Measurements from ENCODE around the gene GMFB. TPM values are rescaled to one million over a fixed set of nuclear protein-coding genes. Genes with fewer than 3 reads are reported as not detected.

The GMFB gene
- total and polyA plus RNA-seq, 4 experiments from 2014 or later: 19.1 to 36.4 (median 25.6) TPM

GRCh38 chr14:54532111-54533012, 43.6 kb upstream of the GMFB start:
- Histone ChIP-seq H3K36me3 (ENCODE audit: insufficient read depth, low read length) (peaks cover 7% of the 10 kb centered on the region), H3K9me3 (ENCODE audit: control insufficient read depth in 1 of 2, low read length in 2 of 2) (no peaks in the 10 kb centered on the region), H3K27me3 (ENCODE audit: insufficient read depth, low read length) (no peaks in the 10 kb centered on the region), H3K4me1 (ENCODE audit: insufficient read depth, low read length) (no peaks in the 10 kb centered on the region), H3K27ac (ENCODE audit: low read depth, low read length) (no peak overlapping the region), H3K4me3 (ENCODE audit: low read length in 2 of 2) (no peak overlapping the region)
- peaks cover 0 to 6% (median 3%) of the 10 kb centered on the region in 4 donors for H3K4me1 Mint-ChIP-seq
- ChIA-PET CTCF (ENCODE audit: partially characterized antibody) (interaction anchor here (0.7 kb wide), 1 partner anchor 242 kb away, joined by 3 read pairs; no protein-coding TSS in a partner anchor), POLR2A (ENCODE audit: partially characterized antibody) (interaction anchor here (0.6 kb wide), 2 partner anchors 59 to 246 kb away, joined by 3 read pairs; no protein-coding TSS in a partner anchor)
- H3K27ac Mint-ChIP-seq: peak overlapping the region in 4 of 7 donors; percentile 32 to 50 (median 44)
- intact Hi-C loops (cut with micrococcal nuclease): no loop called here
- H3K27me3 Mint-ChIP-seq: no peaks in the 10 kb centered on the region
- H3K9me3 Mint-ChIP-seq: no peaks in the 10 kb centered on the region
- H3K4me3 Mint-ChIP-seq: peak overlapping the region in 1 of 8 donors; percentile 26
- peaks cover 29 to 51% of the 10 kb centered on the region in 2 donors for H3K36me3 Mint-ChIP-seq
- no peak for DNase-seq

- Histone ChIP-seq H3K27ac (ENCODE audit: low read depth, low read length) (no peak overlapping the region), H3K4me1 (ENCODE audit: insufficient read depth, low read length) (no peaks in the 10 kb centered on the region), H3K4me3 (ENCODE audit: low read length in 2 of 2) (no peak overlapping the region), H3K9me3 (ENCODE audit: control insufficient read depth in 1 of 2, low read length in 2 of 2) (no peaks in the 10 kb centered on the region), H3K27me3 (ENCODE audit: insufficient read depth, low read length) (no peaks in the 10 kb centered on the region), H3K36me3 (ENCODE audit: insufficient read depth, low read length) (peaks cover 12% of the 10 kb centered on the region)
- Mint-ChIP-seq H3K4me3 (no peak overlapping the region), H3K27me3 (no peaks in the 10 kb centered on the region), H3K27ac (peak overlapping the region in 1 of 7 donors; percentile 5), H3K4me1 (peaks cover 0 to 6% (median 3%) of the 10 kb centered on the region in 4 donors), H3K36me3 (peaks cover 27 to 47% of the 10 kb centered on the region in 2 donors), H3K9me3 (no peaks in the 10 kb centered on the region)
- ChIA-PET POLR2A (ENCODE audit: partially characterized antibody) (interaction anchor here (1.3 kb wide), 1 partner anchor 20 kb away, joined by 3 read pairs; no protein-coding TSS in a partner anchor), CTCF (ENCODE audit: partially characterized antibody) (interaction anchor here (0.6 to 1.0 kb wide), 2 partner anchors 41 to 1066 kb away, joined by 3 to 6 read pairs; partner anchors contain the start of gene GMFB)
- intact Hi-C loops (cut with micrococcal nuclease): no loop called here
- no peak for DNase-seq
Measured at GRCh38 chr14:54529811-54530210, 41.0 kb upstream of the GMFB start.

- Histone ChIP-seq H3K27ac (ENCODE audit: low read depth, low read length) (no peak overlapping the region), H3K4me1 (ENCODE audit: insufficient read depth, low read length) (no peaks in the 10 kb centered on the region), H3K36me3 (ENCODE audit: insufficient read depth, low read length) (peaks cover 14% of the 10 kb centered on the region), H3K27me3 (ENCODE audit: insufficient read depth, low read length) (no peaks in the 10 kb centered on the region), H3K9me3 (ENCODE audit: control insufficient read depth in 1 of 2, low read length in 2 of 2) (no peaks in the 10 kb centered on the region), H3K4me3 (ENCODE audit: low read length in 2 of 2) (no peak overlapping the region)
- H3K27me3 Mint-ChIP-seq: no peaks in the 10 kb centered on the region
- DNase-seq: no peak
- ChIA-PET CTCF (ENCODE audit: partially characterized antibody) (interaction anchor here (1.0 kb wide), 1 partner anchor 40 kb away, joined by 3 read pairs; the partner anchor contains the start of gene GMFB), POLR2A (ENCODE audit: partially characterized antibody) (interaction anchor here (1.3 kb wide), 1 partner anchor 20 kb away, joined by 3 read pairs; no protein-coding TSS in a partner anchor)
- H3K4me3 Mint-ChIP-seq: no peak overlapping the region
- intact Hi-C loops (cut with micrococcal nuclease): no loop called here
- H3K36me3 Mint-ChIP-seq: peaks cover 31 to 53% of the 10 kb centered on the region in 2 donors
- no peaks in the 10 kb centered on the region for H3K9me3 Mint-ChIP-seq
- H3K4me1 Mint-ChIP-seq: peaks cover 0 to 6% (median 4%) of the 10 kb centered on the region in 4 donors
- no peak overlapping the region for H3K27ac Mint-ChIP-seq
Measured at GRCh38 chr14:54528973-54529372, 40.2 kb upstream of the GMFB start.

- no peaks in the 10 kb centered on the region for H3K27me3 Mint-ChIP-seq
- Histone ChIP-seq H3K36me3 (ENCODE audit: insufficient read depth, low read length) (peaks cover 23% of the 10 kb centered on the region), H3K4me1 (ENCODE audit: insufficient read depth, low read length) (no peaks in the 10 kb centered on the region), H3K4me3 (ENCODE audit: low read length in 2 of 2) (no peak overlapping the region), H3K9me3 (ENCODE audit: control insufficient read depth in 1 of 2, low read length in 2 of 2) (no peaks in the 10 kb centered on the region), H3K27me3 (ENCODE audit: insufficient read depth, low read length) (no peaks in the 10 kb centered on the region), H3K27ac (ENCODE audit: low read depth, low read length) (no peak overlapping the region)
- H3K9me3 Mint-ChIP-seq: no peaks in the 10 kb centered on the region
- H3K27ac Mint-ChIP-seq: peak overlapping the region in 1 of 7 donors; percentile 24
- H3K4me3 Mint-ChIP-seq: no peak overlapping the region
- H3K4me1 Mint-ChIP-seq: peaks cover 3 to 5% (median 5%) of the 10 kb centered on the region in 4 donors
- DNase-seq: no peak
- CTCF ChIA-PET (ENCODE audit: partially characterized antibody): no interaction called here
- POLR2A ChIA-PET (ENCODE audit: partially characterized antibody): no interaction called here
- H3K36me3 Mint-ChIP-seq: peaks cover 46 to 53% of the 10 kb centered on the region in 2 donors
- intact Hi-C loops (cut with micrococcal nuclease): no loop called here
Measured at GRCh38 chr14:54524410-54524809, 35.6 kb upstream of the GMFB start.

- H3K27ac ChIP-seq (ENCODE audit: low read depth, low read length): no peak overlapping the region
- ChIA-PET POLR2A (ENCODE audit: partially characterized antibody) (interaction anchor here (0.7 kb wide), 1 partner anchor 391 kb away, joined by 4 read pairs; no protein-coding TSS in a partner anchor), CTCF (ENCODE audit: partially characterized antibody) (interaction anchor here (1.4 kb wide), 1 partner anchor 258 kb away, joined by 3 read pairs; no protein-coding TSS in a partner anchor)
- H3K36me3 ChIP-seq (ENCODE audit: insufficient read depth, low read length): no peaks in the 10 kb centered on the region
- intact Hi-C loops (cut with micrococcal nuclease): no loop called here
- Mint-ChIP-seq H3K27me3 (no peaks in the 10 kb centered on the region), H3K9me3 (peaks cover 2 to 11% (median 6%) of the 10 kb centered on the region in 8 donors), H3K4me1 (peaks cover 40 to 53% (median 49%) of the 10 kb centered on the region in 4 donors), H3K27ac (peak overlapping the region in 1 of 7 donors; percentile 65), H3K4me3 (no peak overlapping the region), H3K36me3 (peaks cover 32 to 50% of the 10 kb centered on the region in 2 donors)
- DNase-seq: no peak
- H3K27me3 ChIP-seq (ENCODE audit: insufficient read depth, low read length): no peaks in the 10 kb centered on the region
- peaks cover 24% of the 10 kb centered on the region for H3K4me1 ChIP-seq (ENCODE audit: insufficient read depth, low read length)
- no peak overlapping the region for H3K4me3 ChIP-seq (ENCODE audit: low read length in 2 of 2)
- H3K9me3 ChIP-seq (ENCODE audit: control insufficient read depth in 1 of 2, low read length in 2 of 2): peaks cover 0 to 4% of the 10 kb centered on the region in 2 donors
Measured at GRCh38 chr14:54516709-54517108, 27.9 kb upstream of the GMFB start.

GRCh38 chr14:54515670-54516069, 26.9 kb upstream of the GMFB start:
- H3K4me3 Mint-ChIP-seq: peak overlapping the region in 2 of 8 donors; percentile 6 to 22
- no peaks in the 10 kb centered on the region for H3K27me3 Mint-ChIP-seq
- intact Hi-C loops (cut with micrococcal nuclease): no loop called here
- H3K36me3 ChIP-seq (ENCODE audit: insufficient read depth, low read length): no peaks in the 10 kb centered on the region
- H3K4me1 ChIP-seq (ENCODE audit: insufficient read depth, low read length): peaks cover 35% of the 10 kb centered on the region
- peaks cover 2 to 11% (median 6%) of the 10 kb centered on the region in 8 donors for H3K9me3 Mint-ChIP-seq
- peaks cover 0 to 4% of the 10 kb centered on the region in 2 donors for H3K9me3 ChIP-seq (ENCODE audit: control insufficient read depth in 1 of 2, low read length in 2 of 2)
- H3K27me3 ChIP-seq (ENCODE audit: insufficient read depth, low read length): no peaks in the 10 kb centered on the region
- DNase-seq: no peak
- ChIA-PET POLR2A (ENCODE audit: partially characterized antibody) (no interaction called here), CTCF (ENCODE audit: partially characterized antibody) (no interaction called here)
- H3K4me3 ChIP-seq (ENCODE audit: low read length in 2 of 2): no peak overlapping the region
- no peak overlapping the region for H3K27ac ChIP-seq (ENCODE audit: low read depth, low read length)
- H3K27ac Mint-ChIP-seq: no peak overlapping the region
- peaks cover 32 to 50% of the 10 kb centered on the region in 2 donors for H3K36me3 Mint-ChIP-seq
- peaks cover 48 to 64% (median 59%) of the 10 kb centered on the region in 4 donors for H3K4me1 Mint-ChIP-seq

- Mint-ChIP-seq H3K27ac (peak overlapping the region in 4 of 7 donors; percentile 23 to 84 (median 46)), H3K9me3 (peaks cover 2 to 11% (median 6%) of the 10 kb centered on the region in 8 donors), H3K4me1 (peaks cover 56 to 74% (median 61%) of the 10 kb centered on the region in 4 donors), H3K4me3 (peak overlapping the region in 4 of 8 donors; percentile 4 to 60 (median 43)), H3K36me3 (peaks cover 30 to 37% of the 10 kb centered on the region in 2 donors), H3K27me3 (no peaks in the 10 kb centered on the region)
- no peaks in the 10 kb centered on the region for H3K36me3 ChIP-seq (ENCODE audit: insufficient read depth, low read length)
- intact Hi-C loops (cut with micrococcal nuclease): no loop called here
- H3K4me1 ChIP-seq (ENCODE audit: insufficient read depth, low read length): peaks cover 41% of the 10 kb centered on the region
- DNase-seq: no peak
- H3K9me3 ChIP-seq (ENCODE audit: control insufficient read depth in 1 of 2, low read length in 2 of 2): peaks cover 0 to 4% of the 10 kb centered on the region in 2 donors
- no peaks in the 10 kb centered on the region for H3K27me3 ChIP-seq (ENCODE audit: insufficient read depth, low read length)
- H3K4me3 ChIP-seq (ENCODE audit: low read length in 2 of 2): no peak overlapping the region
- ChIA-PET POLR2A (ENCODE audit: partially characterized antibody) (interaction anchor here (1.1 kb wide), 1 partner anchor 24 kb away, joined by 3 read pairs; no protein-coding TSS in a partner anchor), CTCF (ENCODE audit: partially characterized antibody) (interaction anchor here (0.7 to 1.2 kb wide), 3 partner anchors 19 to 261 kb away, joined by 3 to 6 read pairs (median 4); partner anchors contain the start of gene GMFB)
- no peak overlapping the region for H3K27ac ChIP-seq (ENCODE audit: low read depth, low read length)
Measured at GRCh38 chr14:54512393-54512792, 23.6 kb upstream of the GMFB start.

All from CD4-positive, alpha-beta memory T cell (primary cell).